Breast epithelium (tissue), 4 donors: ENCODE data around the gene KCNC3. TPM values are rescaled to one million over a fixed set of nuclear protein-coding genes. Genes with fewer than 3 reads are reported as not detected.
"Not testable (repeated sequence)": the region's sequence is repeated elsewhere in the genome, so short reads cannot be mapped to it uniquely, and the experiment has no call there.

Source experiments
- DNase-seq, 2 donors: peaks; one replicate each; pipeline ENCODE4 v3.0.0-alpha.2; 2019; ENCODE audit warnings: low spot score in 2 of 2
- H3K27ac ChIP-seq, 2 donors: fragments of 200-600 bp; sonication (generic) in 1 of 2; one replicate each; pipeline ENCODE4 v1.5.1; 2016 to 2019; ENCODE audit warnings: mild to moderate bottlenecking in 1 of 2
- H3K27me3 ChIP-seq, 2 donors: fragments of 200-600 bp; sonication (generic) in 1 of 2; one replicate each; pipeline versions ENCODE4 v1.5.1 to v1.6.0; 2017 to 2019; ENCODE audit warnings: control low read depth in 1 of 2, mild to moderate bottlenecking in 1 of 2
- H3K36me3 ChIP-seq: fragments of 200-600 bp; one replicate; pipeline ENCODE4 v1.5.1; 2019
- H3K4me1 ChIP-seq, 2 donors: fragments of 200-600 bp; sonication (generic); one replicate each; pipeline ENCODE4 v1.5.1; 2016 to 2019; ENCODE audit warnings: control low read depth in 1 of 2
- H3K4me3 ChIP-seq, 3 donors: fragments of 200-600 bp; sonication (generic); 1 replicate in 2 of 3; 2 replicates in 1 of 3; pipeline ENCODE4 v1.5.1; 2016 to 2019; ENCODE audit warnings: mild to moderate bottlenecking in 3 of 3, moderate library complexity in 2 of 3
- H3K9me3 ChIP-seq, 2 donors: fragments of 200-600 bp; sonication (generic) in 1 of 2; one replicate each; pipeline ENCODE4 v1.5.1; 2016 to 2019; ENCODE audit warnings: control low read depth in 1 of 2
- POLR2A ChIP-seq: fragments of 450-650 bp; IDR thresholded peaks from one replicate; pipeline ENCODE4 v1.6.1; 2016; ENCODE audit warnings: antibody characterized with exemption, mild to moderate bottlenecking, moderate library complexity
- POLR2AphosphoS5 ChIP-seq, 3 donors: sonication (generic); formaldehyde crosslinking; IDR thresholded peaks; one replicate each; pipeline ENCODE4 v1.6.1; 2017; ENCODE audit warnings: antibody characterized with exemption in 3 of 3
- intact Hi-C: fragments of 100-400 bp; cut with DNase I; formaldehyde crosslinking; loops from one replicate; pipeline ENCODE4 v1.15.1; 2023; ENCODE audit warnings: low total_unique reads
- total RNA-seq, 3 donors: library from RNA; depleted of rRNA; stranded (reverse); fragments of >200 nt; gene quantifications; one replicate each; pipeline ENCODE4 v1.1.0, GENCODE V29; 2016
- TF ChIP-seq, protein P1 (sequence below), 3 donors: fragments of 450-650 bp; IDR thresholded peaks; one replicate each; pipeline ENCODE4 v1.5.1; 2016 to 2017; ENCODE audit warnings: antibody characterized with exemption in 3 of 3, mild to moderate bottlenecking in 3 of 3, moderate library complexity in 3 of 3

Gene KCNC3
- total RNA-seq, 3 donors from 2014 or later: 0.32 to 3.7 (median 1.6) TPM

DNA sequence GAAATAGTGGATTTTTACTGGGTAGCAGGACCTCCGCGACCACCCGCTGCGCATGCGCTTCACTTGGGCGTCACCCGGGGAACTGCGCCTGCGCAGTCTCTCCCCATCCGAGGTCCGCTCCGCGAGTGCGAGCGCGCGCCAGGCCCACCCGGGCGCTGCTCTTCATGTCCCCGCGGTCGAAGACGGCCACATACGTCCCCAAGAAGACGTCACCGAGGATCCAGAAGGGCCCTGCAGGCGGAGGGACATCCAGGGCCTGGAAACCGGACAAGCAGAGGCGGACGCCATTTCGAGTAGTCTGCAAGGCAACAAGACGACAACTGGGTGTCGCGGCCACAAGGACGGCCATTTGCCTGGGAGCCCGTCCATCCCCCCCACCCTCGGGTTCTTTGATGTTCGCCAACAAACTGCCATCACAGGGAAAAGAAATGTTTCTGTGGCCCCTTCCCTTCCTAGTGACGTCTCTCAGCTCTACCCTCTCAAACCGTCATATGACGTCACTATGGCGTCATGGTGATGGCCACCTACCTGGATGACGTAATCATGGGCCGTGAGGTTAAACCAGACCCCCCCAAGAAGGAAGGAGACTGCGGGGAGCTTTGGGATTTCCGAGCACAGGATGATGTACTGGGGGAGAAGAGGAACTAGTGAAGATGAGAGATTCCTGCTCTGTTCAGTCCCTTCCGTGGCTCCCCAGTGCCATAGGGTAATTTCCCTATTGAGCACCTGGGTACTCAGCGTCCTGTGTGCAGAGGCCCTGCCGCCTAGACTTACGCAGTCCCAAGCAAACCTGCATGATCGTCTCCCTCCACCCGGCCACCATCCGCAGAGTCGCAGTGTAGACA is 29.5 kb upstream of the KCNC3 start:
- intact Hi-C loops: loop anchor here (10.0 kb wide), 1 partner anchor 96 kb away; no protein-coding TSS in a partner anchor
- DNase-seq: peak in 1 of 2 donors; percentile 54
- Histone ChIP-seq H3K9me3 (no peaks in the 10 kb centered on the region), H3K27me3 (no peaks in the 10 kb centered on the region), H3K4me3 (peak overlapping the region; percentile 28 to 75 (median 59)), H3K36me3 (no peaks in the 10 kb centered on the region), H3K27ac (peak overlapping the region; percentile 90 to 92), H3K4me1 (no peaks in the 10 kb centered on the region)
- TF ChIP-seq POLR2AphosphoS5 (IDR thresholded peaks at IDR 0.05): peak; percentile 35 to 91 (median 43)
- TF ChIP-seq, protein P1, sequence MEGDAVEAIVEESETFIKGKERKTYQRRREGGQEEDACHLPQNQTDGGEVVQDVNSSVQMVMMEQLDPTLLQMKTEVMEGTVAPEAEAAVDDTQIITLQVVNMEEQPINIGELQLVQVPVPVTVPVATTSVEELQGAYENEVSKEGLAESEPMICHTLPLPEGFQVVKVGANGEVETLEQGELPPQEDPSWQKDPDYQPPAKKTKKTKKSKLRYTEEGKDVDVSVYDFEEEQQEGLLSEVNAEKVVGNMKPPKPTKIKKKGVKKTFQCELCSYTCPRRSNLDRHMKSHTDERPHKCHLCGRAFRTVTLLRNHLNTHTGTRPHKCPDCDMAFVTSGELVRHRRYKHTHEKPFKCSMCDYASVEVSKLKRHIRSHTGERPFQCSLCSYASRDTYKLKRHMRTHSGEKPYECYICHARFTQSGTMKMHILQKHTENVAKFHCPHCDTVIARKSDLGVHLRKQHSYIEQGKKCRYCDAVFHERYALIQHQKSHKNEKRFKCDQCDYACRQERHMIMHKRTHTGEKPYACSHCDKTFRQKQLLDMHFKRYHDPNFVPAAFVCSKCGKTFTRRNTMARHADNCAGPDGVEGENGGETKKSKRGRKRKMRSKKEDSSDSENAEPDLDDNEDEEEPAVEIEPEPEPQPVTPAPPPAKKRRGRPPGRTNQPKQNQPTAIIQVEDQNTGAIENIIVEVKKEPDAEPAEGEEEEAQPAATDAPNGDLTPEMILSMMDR (IDR thresholded peaks at IDR 0.05): no peak
- TF ChIP-seq POLR2A: peak; percentile 47

DNA sequence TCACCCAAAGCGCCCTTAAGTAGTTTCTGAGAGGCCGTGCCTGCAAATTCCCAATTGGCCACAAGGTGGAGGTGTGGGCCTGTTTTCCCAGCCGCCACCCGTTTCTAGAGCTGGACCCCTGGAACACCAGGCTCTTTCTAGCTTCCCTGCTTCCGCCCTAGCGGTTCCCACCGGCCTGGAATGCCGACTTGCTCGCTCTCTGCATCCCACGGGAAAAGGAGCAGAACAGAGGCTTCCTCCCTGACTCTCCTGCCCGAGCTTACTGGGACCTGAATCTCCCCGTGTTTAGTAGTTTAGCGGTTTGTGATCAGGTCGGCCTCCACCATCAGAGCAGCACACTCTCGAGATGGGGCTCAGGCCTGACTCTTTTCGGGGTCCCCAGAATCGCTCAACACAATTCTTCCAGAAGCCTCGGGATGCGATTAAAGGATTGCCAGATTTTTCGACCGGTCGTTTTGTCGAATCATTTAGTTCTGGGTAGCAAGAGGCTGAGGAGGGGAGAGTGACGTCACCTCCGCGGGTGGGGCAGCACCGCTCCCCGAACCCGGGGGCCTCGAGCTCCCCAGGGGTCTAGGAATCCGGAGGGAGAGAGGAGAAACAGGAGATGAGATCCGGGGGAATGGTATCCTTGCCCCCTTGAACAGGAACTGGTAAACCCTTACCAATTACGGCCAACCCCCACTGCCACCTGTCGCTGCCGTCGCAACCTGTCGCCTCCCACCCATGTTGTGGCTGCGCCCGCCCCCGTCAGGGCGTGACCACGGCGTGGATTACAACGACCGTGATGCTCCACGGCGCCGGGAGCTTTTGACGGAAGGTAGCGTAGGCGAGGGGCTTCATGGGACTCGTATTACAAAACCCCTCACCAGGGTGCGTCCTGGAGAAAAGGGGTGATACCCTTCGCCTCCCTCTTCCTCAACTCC is 28.3 kb upstream of the KCNC3 start:
- intact Hi-C loops: loop anchor here (10.0 kb wide), 1 partner anchor 97 kb away; no protein-coding TSS in a partner anchor
- peak overlapping the region; percentile 90 to 92 for H3K27ac ChIP-seq
- no peaks in the 10 kb centered on the region for H3K27me3 ChIP-seq
- no peaks in the 10 kb centered on the region for H3K4me1 ChIP-seq
- peak in 2 of 3 donors; percentile 10 to 71 for TF ChIP-seq POLR2AphosphoS5 (IDR thresholded peaks at IDR 0.05)
- TF ChIP-seq, protein P1 (IDR thresholded peaks at IDR 0.05): peak; percentile 84 to 95 (median 85)
- no peak for TF ChIP-seq POLR2A
- no peaks in the 10 kb centered on the region for H3K9me3 ChIP-seq
- H3K36me3 ChIP-seq: no peaks in the 10 kb centered on the region
- peak; percentile 72 to 77 for DNase-seq
- H3K4me3 ChIP-seq: peak overlapping the region; percentile 28 to 75 (median 59)

DNA sequence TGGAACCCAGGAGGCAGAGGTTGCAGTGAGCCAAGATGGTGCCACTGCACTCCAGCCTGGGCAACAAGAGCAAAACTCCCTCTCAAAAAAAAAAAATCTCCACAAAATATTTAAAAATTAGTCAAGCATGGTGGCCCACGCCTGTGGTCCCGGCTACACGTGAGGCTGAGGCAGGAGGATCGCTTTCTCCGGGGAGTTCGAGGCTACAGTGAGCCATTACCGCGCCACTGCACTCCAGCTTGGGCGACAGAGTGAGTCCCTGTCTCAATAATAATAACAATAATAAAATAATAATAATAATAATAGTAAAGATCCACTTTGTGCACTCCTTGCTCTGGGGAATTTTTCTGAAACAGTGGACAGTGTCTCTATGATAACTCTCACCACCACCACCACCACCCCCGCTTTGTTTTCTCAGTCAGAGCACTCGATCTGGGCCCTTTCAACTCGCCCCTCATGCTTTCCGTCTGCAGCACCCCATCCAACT is 27.6 kb upstream of the KCNC3 start:
- H3K27ac ChIP-seq: no peak overlapping the region
- no peaks in the 10 kb centered on the region for H3K4me1 ChIP-seq
- H3K9me3 ChIP-seq: no peaks in the 10 kb centered on the region
- no peaks in the 10 kb centered on the region for H3K36me3 ChIP-seq
- intact Hi-C loops: loop anchor here (10.0 kb wide), 1 partner anchor 98 kb away; no protein-coding TSS in a partner anchor
- no peaks in the 10 kb centered on the region for H3K27me3 ChIP-seq
- DNase-seq: no peak
- TF ChIP-seq, protein P1 (IDR thresholded peaks at IDR 0.05): no peak
- no peak for TF ChIP-seq POLR2A
- no peak for TF ChIP-seq POLR2AphosphoS5 (IDR thresholded peaks at IDR 0.05)
- peak overlapping the region in 1 of 3 donors; percentile 59 for H3K4me3 ChIP-seq

DNA sequence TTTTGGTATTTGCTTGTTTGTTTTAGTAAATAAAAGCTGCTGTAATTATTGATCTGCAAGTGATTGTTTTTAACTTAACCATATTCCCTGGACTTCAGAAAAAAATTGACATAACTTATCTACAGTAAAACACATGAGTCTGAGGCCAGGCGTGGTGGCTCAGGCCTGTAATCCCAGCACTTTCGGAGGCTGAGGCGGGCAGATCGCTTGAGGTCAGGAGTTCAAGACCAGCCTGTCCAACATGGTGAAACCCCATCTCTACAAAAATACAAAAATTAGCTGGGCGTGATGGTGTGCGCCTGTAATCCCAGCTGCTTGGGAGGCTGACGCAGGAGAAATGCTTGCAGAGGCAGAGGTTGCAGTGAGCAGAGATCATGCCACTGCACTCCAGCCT is 24.3 kb upstream of the KCNC3 start:
- H3K27ac ChIP-seq, H3K36me3 ChIP-seq, H3K27me3 ChIP-seq, H3K4me3 ChIP-seq, DNase-seq, H3K9me3 ChIP-seq, H3K4me1 ChIP-seq: not testable (repeated sequence)
- intact Hi-C loops: loop anchor here (10.0 kb wide), 1 partner anchor 101 kb away; no protein-coding TSS in a partner anchor

DNA sequence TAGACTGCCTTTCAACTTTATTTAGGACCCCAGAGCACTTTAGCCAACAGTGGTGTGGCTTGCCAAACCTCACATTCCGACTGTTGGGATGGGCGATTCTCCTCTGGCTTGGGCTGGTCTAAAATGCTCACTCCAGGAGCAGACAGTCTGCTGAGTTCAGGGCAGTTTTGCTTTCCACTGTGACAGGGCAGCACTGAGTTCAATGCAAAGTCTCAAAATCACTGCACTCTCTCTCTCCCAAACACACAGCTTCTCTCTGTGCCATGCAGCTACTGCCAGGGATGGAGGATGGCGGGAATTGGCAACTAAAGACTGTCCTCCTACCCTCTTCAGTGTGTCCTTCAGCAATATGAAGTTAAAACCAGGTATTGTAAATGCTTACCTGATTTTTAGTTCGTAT is 23.1 kb upstream of the KCNC3 start:
- DNase-seq: no peak

More for the DNA sequence above, 23.1 kb upstream of the KCNC3 start:
- TF ChIP-seq, protein P1 (IDR thresholded peaks at IDR 0.05): no peak
- no peak for TF ChIP-seq POLR2A
- no peak for TF ChIP-seq POLR2AphosphoS5 (IDR thresholded peaks at IDR 0.05)
- H3K27me3 ChIP-seq: no peaks in the 10 kb centered on the region
- H3K9me3 ChIP-seq: no peaks in the 10 kb centered on the region
- no peak overlapping the region for H3K27ac ChIP-seq
- intact Hi-C loops: loop anchor here (10.0 kb wide), 1 partner anchor 103 kb away; no protein-coding TSS in a partner anchor
- no peaks in the 10 kb centered on the region for H3K36me3 ChIP-seq
- H3K4me3 ChIP-seq: no peak overlapping the region
- no peaks in the 10 kb centered on the region for H3K4me1 ChIP-seq
